MM.1S (cell line): ENCODE data around the gene TMEM190.

ENCODE experiments used
- CTCF ChIP-seq: fragments of 300-600 bp; sonication (generic); IDR thresholded peaks from 2 replicates; pipeline ENCODE4 v1.5.1; 2016; ENCODE audit warnings: antibody characterized with exemption, low read length, mixed read lengths
- EZH2phosphoT487 ChIP-seq: fragments of 300-600 bp; sonication (generic); IDR thresholded peaks from 2 replicates; pipeline ENCODE4 v1.6.1; 2018; ENCODE audit warnings: antibody characterized with exemption, low read length

- no peak for TF ChIP-seq CTCF
- no peak for TF ChIP-seq EZH2phosphoT487
Measured at GRCh38 chr19:55333870-55334269, 42.8 kb upstream of the TMEM190 start.
